ENCODE results near the gene SCMH1. TPM values are rescaled to one million over a fixed set of nuclear protein-coding genes. Genes with fewer than 3 reads are reported as not detected.

SCMH1 gene
- polyA plus RNA-seq, 1 donor from 2014 or later: 23.0 TPM

- Histone ChIP-seq H3K9me3 (ENCODE audit: low read length) (no peaks in the 10 kb centered on the region), H3K36me3 (ENCODE audit: insufficient read depth, low read length) (no peaks in the 10 kb centered on the region), H3K27me3 (ENCODE audit: insufficient read depth, low read depth, low read length) (no peaks in the 10 kb centered on the region), H3K27ac (ENCODE audit: low read length) (no peak overlapping the region), H4K20me1 (ENCODE audit: insufficient read depth) (no peaks in the 10 kb centered on the region), H3K9me2 (ENCODE audit: insufficient read depth, low read length) (no peaks in the 10 kb centered on the region), H3K4me3 (ENCODE audit: low read length) (no peak overlapping the region), H3K9ac (ENCODE audit: low read length) (no peak overlapping the region), H3K4me2 (ENCODE audit: low read length) (no peak overlapping the region), H2AFZ (ENCODE audit: low read depth, low read length) (no peak overlapping the region), H3K79me2 (replicated peaks; ENCODE audit: insufficient read depth, low read length) (no peaks in the 10 kb centered on the region), H3F3A (ENCODE audit: insufficient read depth, low read length, poor library complexity, severe bottlenecking) (no peaks in the 10 kb centered on the region)
- TF ChIP-seq POLR2AphosphoS5 (IDR thresholded peaks at IDR 0.05) (no peak), CTCF (IDR thresholded peaks at IDR 0.05; ENCODE audit: poor library complexity, severe bottlenecking) (no peak), TAF1 (IDR thresholded peaks at IDR 0.05; ENCODE audit: low read depth) (no peak), RAD21 (conservative IDR thresholded peaks at IDR 0.05) (no peak), EP300 (conservative IDR thresholded peaks at IDR 0.05; ENCODE audit: poor library complexity, severe bottlenecking) (no peak), EZH2 (IDR thresholded peaks at IDR 0.05; ENCODE audit: borderline replicate concordance, insufficient read depth, low read length, poor library complexity, severe bottlenecking) (no peak), SMC3 (conservative IDR thresholded peaks at IDR 0.05; ENCODE audit: poor library complexity) (no peak), MXI1 (conservative IDR thresholded peaks at IDR 0.05; ENCODE audit: poor library complexity, severe bottlenecking) (no peak)
- TF ChIP-seq, protein P1, sequence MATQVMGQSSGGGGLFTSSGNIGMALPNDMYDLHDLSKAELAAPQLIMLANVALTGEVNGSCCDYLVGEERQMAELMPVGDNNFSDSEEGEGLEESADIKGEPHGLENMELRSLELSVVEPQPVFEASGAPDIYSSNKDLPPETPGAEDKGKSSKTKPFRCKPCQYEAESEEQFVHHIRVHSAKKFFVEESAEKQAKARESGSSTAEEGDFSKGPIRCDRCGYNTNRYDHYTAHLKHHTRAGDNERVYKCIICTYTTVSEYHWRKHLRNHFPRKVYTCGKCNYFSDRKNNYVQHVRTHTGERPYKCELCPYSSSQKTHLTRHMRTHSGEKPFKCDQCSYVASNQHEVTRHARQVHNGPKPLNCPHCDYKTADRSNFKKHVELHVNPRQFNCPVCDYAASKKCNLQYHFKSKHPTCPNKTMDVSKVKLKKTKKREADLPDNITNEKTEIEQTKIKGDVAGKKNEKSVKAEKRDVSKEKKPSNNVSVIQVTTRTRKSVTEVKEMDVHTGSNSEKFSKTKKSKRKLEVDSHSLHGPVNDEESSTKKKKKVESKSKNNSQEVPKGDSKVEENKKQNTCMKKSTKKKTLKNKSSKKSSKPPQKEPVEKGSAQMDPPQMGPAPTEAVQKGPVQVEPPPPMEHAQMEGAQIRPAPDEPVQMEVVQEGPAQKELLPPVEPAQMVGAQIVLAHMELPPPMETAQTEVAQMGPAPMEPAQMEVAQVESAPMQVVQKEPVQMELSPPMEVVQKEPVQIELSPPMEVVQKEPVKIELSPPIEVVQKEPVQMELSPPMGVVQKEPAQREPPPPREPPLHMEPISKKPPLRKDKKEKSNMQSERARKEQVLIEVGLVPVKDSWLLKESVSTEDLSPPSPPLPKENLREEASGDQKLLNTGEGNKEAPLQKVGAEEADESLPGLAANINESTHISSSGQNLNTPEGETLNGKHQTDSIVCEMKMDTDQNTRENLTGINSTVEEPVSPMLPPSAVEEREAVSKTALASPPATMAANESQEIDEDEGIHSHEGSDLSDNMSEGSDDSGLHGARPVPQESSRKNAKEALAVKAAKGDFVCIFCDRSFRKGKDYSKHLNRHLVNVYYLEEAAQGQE (IDR thresholded peaks at IDR 0.05; ENCODE audit: borderline replicate concordance): no peak
Measured at GRCh38 chr1:41103766-41104165, 138.3 kb downstream of the SCMH1 start.

DNA sequence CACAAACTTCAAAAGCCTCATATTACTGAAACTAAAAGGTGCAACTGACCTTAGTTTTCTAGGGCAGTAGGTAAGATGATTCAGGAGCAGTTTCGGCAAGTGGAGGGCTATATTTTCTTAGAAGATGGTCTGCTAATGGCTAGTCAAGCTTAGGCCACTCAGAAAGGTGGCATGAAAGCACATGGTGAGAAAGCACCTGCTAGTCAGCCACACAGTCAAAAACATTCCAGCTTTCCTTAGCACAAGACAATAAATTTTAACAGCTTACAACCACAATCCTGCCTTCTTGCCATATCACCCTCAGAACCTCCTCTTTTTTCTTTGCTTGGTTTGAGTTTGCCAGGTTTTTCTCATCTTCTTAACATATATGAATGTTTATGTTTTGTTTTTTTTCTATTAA is 139.5 kb downstream of the SCMH1 start:
- no peaks in the 10 kb centered on the region for H3K36me3 ChIP-seq (ENCODE audit: insufficient read depth, low read length)
- H3K27me3 ChIP-seq (ENCODE audit: insufficient read depth, low read depth, low read length): no peaks in the 10 kb centered on the region
- H3K9me3 ChIP-seq (ENCODE audit: low read length): no peaks in the 10 kb centered on the region
- no peak overlapping the region for H3K9ac ChIP-seq (ENCODE audit: low read length)
- no peak overlapping the region for H2AFZ ChIP-seq (ENCODE audit: low read depth, low read length)
- no peaks in the 10 kb centered on the region for H3F3A ChIP-seq (ENCODE audit: insufficient read depth, low read length, poor library complexity, severe bottlenecking)
- no peak overlapping the region for H3K4me2 ChIP-seq (ENCODE audit: low read length)
- TF ChIP-seq MXI1 (conservative IDR thresholded peaks at IDR 0.05; ENCODE audit: poor library complexity, severe bottlenecking) (no peak), EP300 (conservative IDR thresholded peaks at IDR 0.05; ENCODE audit: poor library complexity, severe bottlenecking) (no peak), POLR2AphosphoS5 (IDR thresholded peaks at IDR 0.05) (no peak)
- H3K4me3 ChIP-seq (ENCODE audit: low read length): no peak overlapping the region
- no peaks in the 10 kb centered on the region for H3K9me2 ChIP-seq (ENCODE audit: insufficient read depth, low read length)
- no peaks in the 10 kb centered on the region for H4K20me1 ChIP-seq (ENCODE audit: insufficient read depth)
- no peaks in the 10 kb centered on the region for H3K79me2 ChIP-seq (replicated peaks; ENCODE audit: insufficient read depth, low read length)
- H3K27ac ChIP-seq (ENCODE audit: low read length): no peak overlapping the region

Measured in neural cell (in vitro differentiated cells).